GM19328 (cell line): ENCODE results near the gene PTPN5.

ENCODE experiments used
- ATAC-seq: cut with Tn5 transposase; IDR thresholded peaks from one replicate; pipeline ENCODE4 v1.9.1; 2021; ENCODE audit warnings: mild to moderate bottlenecking, moderate library complexity; ENCODE audit not compliant: unreplicated experiment

The PTPN5 gene

GRCh38 chr11:18773681-18774080, 17.9 kb downstream of the PTPN5 start:
- no peak for ATAC-seq

- ATAC-seq: no peak
Observed at GRCh38 chr11:18773104-18773503, 18.5 kb downstream of the PTPN5 start.

- ATAC-seq: no peak
Observed at GRCh38 chr11:18772211-18772610, 19.4 kb downstream of the PTPN5 start.

GRCh38 chr11:18771266-18772035, 20.1 kb downstream of the PTPN5 start:
- ATAC-seq: no peak

GRCh38 chr11:18770479-18771125, 21.0 kb downstream of the PTPN5 start:
- no peak for ATAC-seq

- no peak for ATAC-seq
Observed at GRCh38 chr11:18769802-18770456, 21.7 kb downstream of the PTPN5 start.

GRCh38 chr11:18768978-18769377, 22.6 kb downstream of the PTPN5 start:
- no peak for ATAC-seq

GRCh38 chr11:18768472-18768901, 23.1 kb downstream of the PTPN5 start:
- peak; percentile 78 for ATAC-seq

GRCh38 chr11:18766015-18766414, 25.6 kb downstream of the PTPN5 start:
- ATAC-seq: no peak

GRCh38 chr11:18765554-18765953, 26.0 kb downstream of the PTPN5 start:
- no peak for ATAC-seq

GRCh38 chr11:18761741-18762140, 29.9 kb downstream of the PTPN5 start:
- ATAC-seq: no peak

GRCh38 chr11:18761144-18761543, 30.5 kb downstream of the PTPN5 start:
- no peak for ATAC-seq

GRCh38 chr11:18757811-18758210, 33.8 kb downstream of the PTPN5 start:
- ATAC-seq: no peak

- ATAC-seq: no peak
Observed at GRCh38 chr11:18756889-18757288, 34.7 kb downstream of the PTPN5 start.

- ATAC-seq: no peak
Observed at GRCh38 chr11:18754308-18754707, 37.3 kb downstream of the PTPN5 start.

- ATAC-seq: no peak
Observed at GRCh38 chr11:18752502-18752901, 39.1 kb downstream of the PTPN5 start.

GRCh38 chr11:18750944-18751343, 40.7 kb downstream of the PTPN5 start:
- no peak for ATAC-seq

GRCh38 chr11:18749681-18750319, 41.8 kb downstream of the PTPN5 start:
- no peak for ATAC-seq

GRCh38 chr11:18748766-18749365, 42.7 kb downstream of the PTPN5 start:
- no peak for ATAC-seq

- ATAC-seq: no peak
Observed at GRCh38 chr11:18745251-18745650, 46.3 kb downstream of the PTPN5 start.

GRCh38 chr11:18743900-18744514, 47.6 kb downstream of the PTPN5 start:
- no peak for ATAC-seq
